H9 (cell line): ENCODE data around the gene TMEM120B. TPM values are rescaled to one million over a fixed set of nuclear protein-coding genes. Genes with fewer than 3 reads are reported as not detected.

Source experiments
- DNase-seq: peaks from one replicate; pipeline ENCODE4 v3.0.0-alpha.2; 2017
- H2AFZ ChIP-seq: one replicate; pipeline ENCODE4 v1.6.1; 2013; ENCODE audit warnings: mild to moderate bottlenecking, low read length, control low read depth, moderate library complexity
- H2AK5ac ChIP-seq: 2 replicates; pipeline ENCODE4 v1.6.1; 2013; ENCODE audit warnings: low read length, control low read depth, mixed read lengths; ENCODE audit not compliant: insufficient read length
- H2BK120ac ChIP-seq: one replicate; pipeline ENCODE4 v1.6.1; 2013; ENCODE audit warnings: low read depth, mild to moderate bottlenecking, low read length, control low read depth, inconsistent platforms; ENCODE audit not compliant: poor library complexity, severe bottlenecking
- H2BK12ac ChIP-seq: 2 replicates; pipeline ENCODE4 v1.6.1; 2013; ENCODE audit warnings: low read length, control low read depth, mixed read lengths, low read depth; ENCODE audit not compliant: insufficient read length
- H2BK15ac ChIP-seq: 2 replicates; pipeline ENCODE4 v1.6.1; 2013; ENCODE audit warnings: low read depth, low read length, control low read depth
- H2BK20ac ChIP-seq: one replicate; pipeline ENCODE4 v1.6.1; 2013; ENCODE audit warnings: low read depth, mild to moderate bottlenecking, low read length, control low read depth, inconsistent platforms; ENCODE audit not compliant: poor library complexity, severe bottlenecking
- H2BK5ac ChIP-seq: 2 replicates; pipeline ENCODE4 v1.6.1; 2013; ENCODE audit warnings: low read length, control low read depth, mixed read lengths; ENCODE audit not compliant: insufficient read length
- H3K14ac ChIP-seq: 2 replicates; pipeline ENCODE4 v1.6.1; 2013; ENCODE audit warnings: low read length, control low read depth; ENCODE audit not compliant: insufficient read depth
- H3K18ac ChIP-seq: 2 replicates; pipeline ENCODE4 v1.6.1; 2013; ENCODE audit warnings: low read depth, mild to moderate bottlenecking, mixed read lengths, low read length, control low read depth; ENCODE audit not compliant: insufficient read length
- H3K23ac ChIP-seq: 2 replicates; pipeline ENCODE4 v1.6.1; 2013; ENCODE audit warnings: low read length, control low read depth, mixed read lengths, low read depth; ENCODE audit not compliant: insufficient read length
- H3K23me2 ChIP-seq: 2 replicates; pipeline ENCODE4 v1.6.1; 2013; ENCODE audit warnings: low read depth, mild to moderate bottlenecking, mixed read lengths, low read length, control low read depth; ENCODE audit not compliant: insufficient read length, poor library complexity, severe bottlenecking
- H3K27ac ChIP-seq: 2 replicates; pipeline ENCODE4 v1.5.1; 2013; ENCODE audit warnings: low read length, control low read depth, mixed read lengths, low read depth; ENCODE audit not compliant: insufficient read length
- H3K27me3 ChIP-seq: 2 replicates; pipeline ENCODE4 v1.6.1; 2013; ENCODE audit warnings: low read length, control low read depth, inconsistent platforms; ENCODE audit not compliant: insufficient read depth
- H3K4ac ChIP-seq: 2 replicates; pipeline ENCODE4 v1.6.1; 2013; ENCODE audit warnings: low read depth, mild to moderate bottlenecking, control low read depth, inconsistent platforms, low read length, moderate library complexity
- H3K4me1 ChIP-seq: 2 replicates; pipeline ENCODE4 v1.6.1; 2013; ENCODE audit warnings: low read length, control low read depth, inconsistent platforms; ENCODE audit not compliant: insufficient read depth
- H3K4me2 ChIP-seq: 2 replicates; pipeline ENCODE4 v1.6.1; 2013; ENCODE audit warnings: low read length, control low read depth, mixed read lengths; ENCODE audit not compliant: insufficient read length, insufficient read depth
- H3K56ac ChIP-seq: 2 replicates; pipeline ENCODE4 v1.6.1; 2013; ENCODE audit warnings: low read depth, mild to moderate bottlenecking, mixed read lengths, low read length, control low read depth; ENCODE audit not compliant: insufficient read length
- H3K79me1 ChIP-seq: 2 replicates; pipeline ENCODE4 v1.6.1; 2013; ENCODE audit warnings: low read depth, mild to moderate bottlenecking, moderate library complexity, low read length, control low read depth, inconsistent platforms; ENCODE audit not compliant: insufficient read depth, poor library complexity, severe bottlenecking
- H3K79me2 ChIP-seq: 2 replicates; pipeline ENCODE4 v1.6.1; 2013; ENCODE audit warnings: low read length, control low read depth, inconsistent platforms; ENCODE audit not compliant: insufficient read depth
- H3K9ac ChIP-seq: 2 replicates; pipeline ENCODE4 v1.6.1; 2013; ENCODE audit warnings: low read length, control low read depth, mixed read lengths; ENCODE audit not compliant: insufficient read length; ENCODE audit errors: extremely low read depth
- H3K9me3 ChIP-seq: one replicate; pipeline ENCODE4 v1.6.1; 2013; ENCODE audit warnings: low read depth, low read length, inconsistent platforms; ENCODE audit not compliant: control insufficient read depth
- H3T11ph ChIP-seq: one replicate; pipeline ENCODE4 v1.6.1; 2013; ENCODE audit warnings: mild to moderate bottlenecking, low read length, control low read depth, inconsistent platforms
- H4K20me1 ChIP-seq: one replicate; pipeline ENCODE4 v1.6.1; 2013; ENCODE audit not compliant: control insufficient read depth, insufficient read length, insufficient read depth
- H4K5ac ChIP-seq: 2 replicates; pipeline ENCODE4 v1.6.1; 2013; ENCODE audit warnings: low read depth, mild to moderate bottlenecking, mixed read lengths, low read length, control low read depth; ENCODE audit not compliant: insufficient read length
- H4K8ac ChIP-seq: replicated peaks from 2 replicates; pipeline ENCODE4 v1.6.1; 2013; ENCODE audit warnings: low read length, control low read depth, mixed read lengths, low read depth; ENCODE audit not compliant: insufficient read length
- H4K91ac ChIP-seq: 2 replicates; pipeline ENCODE4 v1.6.1; 2013; ENCODE audit warnings: low read depth, mild to moderate bottlenecking, moderate library complexity, mixed read lengths, low read length, control low read depth; ENCODE audit not compliant: insufficient read length
- H3K27ac Mint-ChIP-seq, 3 experiments: 2 replicates in 2 of 3; 3 replicates in 1 of 3; pipeline ENCODE4 v1.8.0; 2020 to 2021; ENCODE audit warnings: mixed read lengths in 3 of 3, mild to moderate bottlenecking in 1 of 3, moderate library complexity in 1 of 3
- H3K27me3 Mint-ChIP-seq: 2 replicates; pipeline ENCODE4 v1.8.0; 2021; ENCODE audit warnings: low read depth, mild to moderate bottlenecking, moderate library complexity, mixed read lengths
- H3K36me3 Mint-ChIP-seq, 3 experiments: 2 replicates in 2 of 3; 3 replicates in 1 of 3; pipeline ENCODE4 v1.8.0; 2020 to 2021; ENCODE audit warnings: low read depth in 3 of 3, mixed read lengths in 3 of 3; ENCODE audit not compliant: insufficient read depth in 1 of 3
- H3K4me1 Mint-ChIP-seq, 2 experiments: 2 replicates each; pipeline ENCODE4 v1.8.0; 2020; ENCODE audit warnings: mixed read lengths in 2 of 2
- H3K4me3 Mint-ChIP-seq, 2 experiments: 2 replicates in 1 of 2; 3 replicates in 1 of 2; pipeline ENCODE4 v1.8.0; 2020 to 2021; ENCODE audit warnings: mild to moderate bottlenecking in 2 of 2, mixed read lengths in 2 of 2, moderate library complexity in 1 of 2
- H3K9me3 Mint-ChIP-seq, 2 experiments: 2 replicates in 1 of 2; 3 replicates in 1 of 2; pipeline ENCODE4 v1.8.0; 2020; ENCODE audit warnings: mild to moderate bottlenecking in 2 of 2, mixed read lengths in 2 of 2, moderate library complexity in 1 of 2
- WGBS: extraction: QIAGEN DNeasy Blood & Tissue Kit; methylation state at CpG from one replicate; pipeline ENCODE4 v1.1.7; 2013; ENCODE audit warnings: missing lambda C conversion rate, low lambda C conversion rate, mixed read lengths; ENCODE audit not compliant: insufficient read length; ENCODE audit errors: extremely low coverage; 5-methylcytosine and 5-hydroxymethylcytosine counted together
- total RNA-seq: library from RNA; stranded (reverse); gene quantifications from 2 replicates; pipeline ENCODE4 v1.2.1, GENCODE V29; 2021
- TF ChIP-seq, protein P1 (sequence below): fragments of 200-600 bp; sonication (generic); conservative IDR thresholded peaks from 3 replicates; pipeline ENCODE4 v1.8.0; 2021; ENCODE audit warnings: antibody characterized with exemption, mild to moderate bottlenecking

Gene TMEM120B
- total RNA-seq, 1 experiment from 2014 or later, result 25.8 TPM

DNA sequence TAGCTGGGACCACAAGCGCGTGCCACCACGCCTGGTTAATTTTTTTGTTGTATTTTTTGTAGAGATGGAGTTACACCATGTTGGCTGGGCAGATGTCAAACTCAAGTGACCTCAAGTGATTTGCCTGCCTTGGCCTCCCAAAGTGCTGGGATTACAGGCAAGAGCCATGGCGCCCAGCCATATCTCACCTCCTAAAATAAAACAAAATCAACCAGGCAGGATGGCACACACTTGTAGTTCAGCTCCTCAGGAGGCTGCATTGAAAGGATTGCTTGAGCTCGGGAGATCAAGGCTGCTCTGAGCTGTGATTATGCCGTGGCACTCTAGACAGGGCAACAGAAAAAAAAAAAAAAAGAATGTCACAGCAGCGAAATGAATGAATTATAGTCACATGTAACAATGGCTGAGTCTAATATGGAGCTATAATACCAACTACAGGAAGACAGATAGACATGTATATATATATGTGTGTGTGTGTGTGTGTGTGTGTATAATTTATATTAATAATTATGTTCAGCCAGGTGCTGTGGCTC, 19.3 kb upstream of the TMEM120B start:
- no peaks in the 10 kb centered on the region; the same call in 1 of the 2 replicates for H3K4me1 ChIP-seq
- H3K4ac ChIP-seq, result no peak overlapping the region
- H2AK5ac ChIP-seq, result no peak overlapping the region
- no peak overlapping the region for H3K4me2 ChIP-seq
- H3K27ac ChIP-seq, result no peak overlapping the region
- H3K27me3 ChIP-seq, result no peaks in the 10 kb centered on the region
- TF ChIP-seq, protein P1, sequence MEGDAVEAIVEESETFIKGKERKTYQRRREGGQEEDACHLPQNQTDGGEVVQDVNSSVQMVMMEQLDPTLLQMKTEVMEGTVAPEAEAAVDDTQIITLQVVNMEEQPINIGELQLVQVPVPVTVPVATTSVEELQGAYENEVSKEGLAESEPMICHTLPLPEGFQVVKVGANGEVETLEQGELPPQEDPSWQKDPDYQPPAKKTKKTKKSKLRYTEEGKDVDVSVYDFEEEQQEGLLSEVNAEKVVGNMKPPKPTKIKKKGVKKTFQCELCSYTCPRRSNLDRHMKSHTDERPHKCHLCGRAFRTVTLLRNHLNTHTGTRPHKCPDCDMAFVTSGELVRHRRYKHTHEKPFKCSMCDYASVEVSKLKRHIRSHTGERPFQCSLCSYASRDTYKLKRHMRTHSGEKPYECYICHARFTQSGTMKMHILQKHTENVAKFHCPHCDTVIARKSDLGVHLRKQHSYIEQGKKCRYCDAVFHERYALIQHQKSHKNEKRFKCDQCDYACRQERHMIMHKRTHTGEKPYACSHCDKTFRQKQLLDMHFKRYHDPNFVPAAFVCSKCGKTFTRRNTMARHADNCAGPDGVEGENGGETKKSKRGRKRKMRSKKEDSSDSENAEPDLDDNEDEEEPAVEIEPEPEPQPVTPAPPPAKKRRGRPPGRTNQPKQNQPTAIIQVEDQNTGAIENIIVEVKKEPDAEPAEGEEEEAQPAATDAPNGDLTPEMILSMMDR, result no peak
- H2BK5ac ChIP-seq, result no peak overlapping the region
- no peak for DNase-seq
- H3K79me2 ChIP-seq, result no peaks in the 10 kb centered on the region
- no peak overlapping the region for H3K18ac ChIP-seq
- H3K23ac ChIP-seq, result no peak overlapping the region
- H3K4me1 Mint-ChIP-seq, result peaks cover 6% of the 10 kb centered on the region in 2 experiments
- no peak overlapping the region for H3K9ac ChIP-seq
- no peaks in the 10 kb centered on the region for H4K20me1 ChIP-seq
- no peaks in the 10 kb centered on the region for H3K36me3 Mint-ChIP-seq
- H2BK12ac ChIP-seq, result no peak overlapping the region
- H3K9me3 ChIP-seq, result no peaks in the 10 kb centered on the region
- peaks cover 2% of the 10 kb centered on the region; the same call in 1 of the 2 replicates for H3K27me3 Mint-ChIP-seq
- H3K9me3 Mint-ChIP-seq, result no peaks in the 10 kb centered on the region
- H2AFZ ChIP-seq, result no peak overlapping the region
- H3K14ac ChIP-seq, result no peak overlapping the region
- H2BK120ac ChIP-seq, result no peak overlapping the region
- no peak overlapping the region for H3K56ac ChIP-seq
- 0 out of 7 replicates have a peak overlapping the region, but pooled peaks of 1 of the 3 experiments have one; percentile 9 for H3K27ac Mint-ChIP-seq
- WGBS, result no CpG with 5 or more reads among the region's 7 CpGs
- no peak overlapping the region for H4K8ac ChIP-seq
- H3K79me1 ChIP-seq, result no peaks in the 10 kb centered on the region
- no peak overlapping the region for H2BK20ac ChIP-seq
- no peaks in the 10 kb centered on the region for H3K23me2 ChIP-seq
- H2BK15ac ChIP-seq, result no peak overlapping the region
- no peak overlapping the region for H4K91ac ChIP-seq
- no peak overlapping the region for H3K4me3 Mint-ChIP-seq
- no peak overlapping the region for H4K5ac ChIP-seq
- no peak overlapping the region for H3T11ph ChIP-seq
